ENCODE data around the gene KRT20.

- TF ChIP-seq SMC3 (IDR thresholded peaks at IDR 0.05) (peak; percentile 33; the same call in 1 of the 3 replicates), POLR2A (IDR thresholded peaks at IDR 0.05; ENCODE audit: low read length) (no peak), CTCF (IDR thresholded peaks at IDR 0.05) (no peak), RAD21 (conservative IDR thresholded peaks at IDR 0.05 in 1 of 2, IDR thresholded peaks at IDR 0.05 in 1 of 2) (peak; percentile 2 to 29; a peak in 1 of 5 replicates), REST (IDR thresholded peaks at IDR 0.05) (no peak), CHD2 (IDR thresholded peaks at IDR 0.05; ENCODE audit: low read length, partially characterized antibody) (no peak), TFCP2L1 (CRISPR knock-in tag; IDR thresholded peaks at IDR 0.05) (peak; percentile 48; the same call in 1 of the 2 replicates), ZFP36 (IDR thresholded peaks at IDR 0.05; ENCODE audit: borderline replicate concordance, partially characterized antibody) (no peak), MAX (IDR thresholded peaks at IDR 0.05) (peak; percentile 82)
These were observed 18.2 kb upstream of the KRT20 start for GRCh38 chr17:40903129-40903847.
